ENCODE results near the gene LHPP. TPM values are rescaled to one million over a fixed set of nuclear protein-coding genes. Genes with fewer than 3 reads are reported as not detected.

Gene LHPP
- total and polyA plus RNA-seq, 2 experiments from 2014 or later, result 27.4 to 40.2 TPM

DNA sequence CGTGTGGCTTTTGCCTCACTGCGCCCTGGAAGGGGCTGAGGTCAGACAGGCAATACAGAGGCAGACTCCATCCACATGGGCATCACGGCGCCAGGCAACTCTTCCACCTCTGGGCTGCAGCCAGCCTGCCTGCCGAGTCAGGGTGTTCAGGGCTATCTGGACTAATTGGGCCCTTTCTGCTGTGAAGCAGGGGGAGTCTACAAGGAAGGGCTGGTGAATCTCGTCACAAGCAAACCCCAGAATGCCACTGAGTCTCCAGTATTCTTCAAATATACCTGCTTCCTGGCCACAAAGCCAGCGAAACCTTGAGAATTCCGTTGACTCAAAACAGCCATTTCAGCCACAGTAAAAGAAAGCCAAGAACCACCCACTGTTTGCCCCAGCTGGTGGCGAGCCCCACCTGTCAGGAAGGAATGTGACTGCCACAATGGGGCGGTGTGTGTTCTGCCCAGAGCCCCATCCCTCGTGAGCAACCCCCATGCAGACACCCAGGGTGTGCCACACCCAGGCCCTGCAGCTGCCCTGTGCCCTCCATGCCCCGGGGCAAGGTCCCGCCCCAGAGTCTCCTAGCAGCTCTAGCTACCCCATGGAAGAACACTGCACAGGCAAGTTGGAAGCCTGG, 165.2 kb downstream of the LHPP start:
- H2AFZ ChIP-seq, result no peak overlapping the region
- peak overlapping the region; percentile 66; the same call in 1 of the 2 replicates for H3K27ac ChIP-seq (ENCODE audit: low read depth)
- H4K20me1 ChIP-seq (replicated peaks; ENCODE audit: insufficient read depth), result no peaks in the 10 kb centered on the region
- peak overlapping the region; percentile 57; the same call in 1 of the 2 replicates for H3K4me2 ChIP-seq
- no peaks in the 10 kb centered on the region for H3K36me3 ChIP-seq (ENCODE audit: insufficient read depth)
- H3K9me3 Mint-ChIP-seq, result no peaks in the 10 kb centered on the region
- no peaks in the 10 kb centered on the region for H3F3A ChIP-seq (replicated peaks; ENCODE audit: low read depth)
- H3K4me1 ChIP-seq (ENCODE audit: insufficient read depth), result peaks cover 12% of the 10 kb centered on the region
- peaks cover 30% of the 10 kb centered on the region for H3K4me1 Mint-ChIP-seq
- no peaks in the 10 kb centered on the region; the same call in 2 of the 3 replicates for H3K36me3 Mint-ChIP-seq (ENCODE audit: low read depth)
- DNase-seq (ENCODE audit: low spot score) (peak; percentile 54), ATAC-seq (peak; percentile 59)
- no peaks in the 10 kb centered on the region for H3K9me2 ChIP-seq (ENCODE audit: insufficient read depth)
- H3K79me2 ChIP-seq (replicated peaks; ENCODE audit: insufficient read depth), result no peaks in the 10 kb centered on the region
- H3K27me3 ChIP-seq (ENCODE audit: insufficient read depth), result no peaks in the 10 kb centered on the region
- 0 out of 4 replicates have a peak, but pooled peaks of 1 of the 2 experiments have one; percentile 4 for TF ChIP-seq CTCF (conservative IDR thresholded peaks at IDR 0.05; ENCODE audit: low read depth in 2 of 2)
- TF ChIP-seq, protein P1, sequence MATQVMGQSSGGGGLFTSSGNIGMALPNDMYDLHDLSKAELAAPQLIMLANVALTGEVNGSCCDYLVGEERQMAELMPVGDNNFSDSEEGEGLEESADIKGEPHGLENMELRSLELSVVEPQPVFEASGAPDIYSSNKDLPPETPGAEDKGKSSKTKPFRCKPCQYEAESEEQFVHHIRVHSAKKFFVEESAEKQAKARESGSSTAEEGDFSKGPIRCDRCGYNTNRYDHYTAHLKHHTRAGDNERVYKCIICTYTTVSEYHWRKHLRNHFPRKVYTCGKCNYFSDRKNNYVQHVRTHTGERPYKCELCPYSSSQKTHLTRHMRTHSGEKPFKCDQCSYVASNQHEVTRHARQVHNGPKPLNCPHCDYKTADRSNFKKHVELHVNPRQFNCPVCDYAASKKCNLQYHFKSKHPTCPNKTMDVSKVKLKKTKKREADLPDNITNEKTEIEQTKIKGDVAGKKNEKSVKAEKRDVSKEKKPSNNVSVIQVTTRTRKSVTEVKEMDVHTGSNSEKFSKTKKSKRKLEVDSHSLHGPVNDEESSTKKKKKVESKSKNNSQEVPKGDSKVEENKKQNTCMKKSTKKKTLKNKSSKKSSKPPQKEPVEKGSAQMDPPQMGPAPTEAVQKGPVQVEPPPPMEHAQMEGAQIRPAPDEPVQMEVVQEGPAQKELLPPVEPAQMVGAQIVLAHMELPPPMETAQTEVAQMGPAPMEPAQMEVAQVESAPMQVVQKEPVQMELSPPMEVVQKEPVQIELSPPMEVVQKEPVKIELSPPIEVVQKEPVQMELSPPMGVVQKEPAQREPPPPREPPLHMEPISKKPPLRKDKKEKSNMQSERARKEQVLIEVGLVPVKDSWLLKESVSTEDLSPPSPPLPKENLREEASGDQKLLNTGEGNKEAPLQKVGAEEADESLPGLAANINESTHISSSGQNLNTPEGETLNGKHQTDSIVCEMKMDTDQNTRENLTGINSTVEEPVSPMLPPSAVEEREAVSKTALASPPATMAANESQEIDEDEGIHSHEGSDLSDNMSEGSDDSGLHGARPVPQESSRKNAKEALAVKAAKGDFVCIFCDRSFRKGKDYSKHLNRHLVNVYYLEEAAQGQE (IDR thresholded peaks at IDR 0.05; ENCODE audit: unreplicated experiment), result no peak
- no peak overlapping the region for H3K4me3 ChIP-seq
- H3K27me3 Mint-ChIP-seq (ENCODE audit: insufficient read depth, low read depth, poor library complexity), result peaks cover 16% of the 10 kb centered on the region
- H3K4me3 Mint-ChIP-seq, result no peak overlapping the region
- H3K27ac Mint-ChIP-seq, result peak overlapping the region; percentile 85

DNA sequence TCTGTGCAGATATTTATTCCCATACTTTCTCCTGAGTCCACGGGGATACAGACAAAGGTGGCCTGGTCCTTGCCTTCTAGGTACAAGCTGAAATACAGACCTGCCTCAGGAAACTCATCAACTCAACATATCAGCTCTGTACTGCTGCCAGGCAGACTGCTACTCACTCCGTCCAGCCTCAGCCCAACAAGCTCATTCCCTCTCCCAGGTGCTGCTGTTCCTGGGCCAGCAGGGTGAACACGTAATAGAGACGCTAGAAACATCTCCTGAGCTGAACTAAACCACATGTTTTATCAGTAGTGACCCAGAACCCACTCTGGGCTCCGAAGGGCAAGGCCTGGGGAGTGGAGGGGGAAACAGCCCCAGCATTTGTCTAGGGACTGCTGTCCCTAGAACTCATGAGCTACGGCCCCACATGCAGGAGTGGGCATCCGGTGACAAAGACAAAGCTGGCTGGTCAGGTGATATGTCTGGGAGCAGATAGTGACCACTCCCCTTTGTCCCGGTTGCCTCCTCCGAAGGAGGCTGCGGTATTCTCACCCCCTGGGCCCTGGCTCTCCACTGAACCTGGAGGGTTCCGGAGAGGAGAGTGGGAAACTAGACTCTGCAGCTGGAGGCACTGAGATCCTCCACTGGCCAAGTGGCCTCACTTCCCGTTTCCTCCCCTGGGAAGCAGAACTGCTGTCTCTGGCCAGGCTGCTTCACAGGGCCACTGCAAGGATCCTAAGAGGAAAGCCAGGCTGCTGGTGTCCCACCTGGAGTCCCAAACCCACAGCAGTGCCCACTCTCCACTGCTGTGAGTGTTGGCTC, 166.4 kb downstream of the LHPP start:
- H3K4me1 Mint-ChIP-seq, result peaks cover 30% of the 10 kb centered on the region
- H3K4me3 Mint-ChIP-seq, result no peak overlapping the region
- Histone ChIP-seq H3K79me2 (replicated peaks; ENCODE audit: insufficient read depth) (0 out of 2 replicates have a peak, but pooled peaks cover under 1% of the 10 kb centered on the region), H3K4me3 (no peak overlapping the region), H3K9me2 (ENCODE audit: insufficient read depth) (no peaks in the 10 kb centered on the region), H3K27ac (ENCODE audit: low read depth) (no peak overlapping the region; the same call in 1 of the 2 replicates), H3K4me1 (ENCODE audit: insufficient read depth) (peaks cover 12% of the 10 kb centered on the region), H2AFZ (no peak overlapping the region), H3K4me2 (no peak overlapping the region), H3K27me3 (ENCODE audit: insufficient read depth) (no peaks in the 10 kb centered on the region), H3K36me3 (ENCODE audit: insufficient read depth) (no peaks in the 10 kb centered on the region), H3F3A (replicated peaks; ENCODE audit: low read depth) (no peaks in the 10 kb centered on the region), H4K20me1 (replicated peaks; ENCODE audit: insufficient read depth) (no peaks in the 10 kb centered on the region)
- no peaks in the 10 kb centered on the region; the same call in 2 of the 3 replicates for H3K36me3 Mint-ChIP-seq (ENCODE audit: low read depth)
- H3K27me3 Mint-ChIP-seq (ENCODE audit: insufficient read depth, low read depth, poor library complexity), result peaks cover 22% of the 10 kb centered on the region
- TF ChIP-seq ZNF331 (CRISPR knock-in tag; IDR thresholded peaks at IDR 0.05; ENCODE audit: low read depth) (no peak), JUNB (IDR thresholded peaks at IDR 0.05; ENCODE audit: unreplicated experiment) (no peak), EZH2 (IDR thresholded peaks at IDR 0.05; ENCODE audit: low read depth, unreplicated experiment) (no peak), STAT1 (IDR thresholded peaks at IDR 0.05; ENCODE audit: unreplicated experiment) (no peak), EZH2phosphoT487 (IDR thresholded peaks at IDR 0.05; ENCODE audit: unreplicated experiment) (no peak), NANOG (IDR thresholded peaks at IDR 0.05; ENCODE audit: borderline replicate concordance) (no peak), ZNF114 (CRISPR knock-in tag; IDR thresholded peaks at IDR 0.05) (no peak)
- TF ChIP-seq, protein P2, sequence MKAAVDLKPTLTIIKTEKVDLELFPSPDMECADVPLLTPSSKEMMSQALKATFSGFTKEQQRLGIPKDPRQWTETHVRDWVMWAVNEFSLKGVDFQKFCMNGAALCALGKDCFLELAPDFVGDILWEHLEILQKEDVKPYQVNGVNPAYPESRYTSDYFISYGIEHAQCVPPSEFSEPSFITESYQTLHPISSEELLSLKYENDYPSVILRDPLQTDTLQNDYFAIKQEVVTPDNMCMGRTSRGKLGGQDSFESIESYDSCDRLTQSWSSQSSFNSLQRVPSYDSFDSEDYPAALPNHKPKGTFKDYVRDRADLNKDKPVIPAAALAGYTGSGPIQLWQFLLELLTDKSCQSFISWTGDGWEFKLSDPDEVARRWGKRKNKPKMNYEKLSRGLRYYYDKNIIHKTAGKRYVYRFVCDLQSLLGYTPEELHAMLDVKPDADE (IDR thresholded peaks at IDR 0.05), result no peak
- no peaks in the 10 kb centered on the region for H3K9me3 Mint-ChIP-seq
- ATAC-seq (no peak), DNase-seq (ENCODE audit: low spot score) (no peak)
- H3K27ac Mint-ChIP-seq, result no peak overlapping the region; the same call in 1 of the 2 replicates

All from GM23338 (cell line).